ENCODE data around the gene ZFTA.

- TF ChIP-seq CTCF (conservative IDR thresholded peaks at IDR 0.05; ENCODE audit: low read depth in 2 of 2): peak; percentile 9 to 34; a peak in 2 of 4 replicates
- no peak for TF ChIP-seq CREB1 (CRISPR knock-in tag; IDR thresholded peaks at IDR 0.05; ENCODE audit: low read depth)
- no peak for TF ChIP-seq EZH2 (IDR thresholded peaks at IDR 0.05; ENCODE audit: low read depth, unreplicated experiment)
Measured at GRCh38 chr11:63762654-63763495, 5.7 kb downstream of the ZFTA start.

Data from GM23338 (cell line).